Adipocyte (in vitro differentiated cells): ENCODE measurements around the gene HES1.
A peak's percentile ranks its signal among the peaks of the same experiment; 100 is the strongest.

Source experiments
- DNase-seq: peaks from one replicate; pipeline ENCODE4 v3.0.0-alpha.2; 2015; ENCODE audit warnings: low read depth
- H3K27me3 ChIP-seq: replicated peaks from 2 replicates; pipeline ENCODE4 v1.7.0; 2013; ENCODE audit warnings: mild to moderate bottlenecking, low read length, moderate library complexity; ENCODE audit not compliant: control insufficient read depth, insufficient read depth
- H3K36me3 ChIP-seq: 2 replicates; pipeline ENCODE4 v1.7.0; 2013; ENCODE audit warnings: low read length, mild to moderate bottlenecking, moderate library complexity; ENCODE audit not compliant: control insufficient read depth, insufficient read depth, severe bottlenecking
- H3K4me1 ChIP-seq: 2 replicates; pipeline ENCODE4 v1.7.0; 2013; ENCODE audit warnings: mild to moderate bottlenecking, low read length, moderate library complexity; ENCODE audit not compliant: control insufficient read depth, insufficient read depth
- H3K4me3 ChIP-seq: 2 replicates; pipeline ENCODE4 v1.7.0; 2013; ENCODE audit warnings: mild to moderate bottlenecking, low read length, moderate library complexity
- H3K9ac ChIP-seq: 2 replicates; pipeline ENCODE4 v1.7.0; 2013; ENCODE audit warnings: mild to moderate bottlenecking, low read length, moderate library complexity
- H3K9me3 ChIP-seq: 2 replicates; pipeline ENCODE4 v1.7.0; 2013; ENCODE audit warnings: mild to moderate bottlenecking, low read length, moderate library complexity; ENCODE audit not compliant: control insufficient read depth

Gene HES1

DNA sequence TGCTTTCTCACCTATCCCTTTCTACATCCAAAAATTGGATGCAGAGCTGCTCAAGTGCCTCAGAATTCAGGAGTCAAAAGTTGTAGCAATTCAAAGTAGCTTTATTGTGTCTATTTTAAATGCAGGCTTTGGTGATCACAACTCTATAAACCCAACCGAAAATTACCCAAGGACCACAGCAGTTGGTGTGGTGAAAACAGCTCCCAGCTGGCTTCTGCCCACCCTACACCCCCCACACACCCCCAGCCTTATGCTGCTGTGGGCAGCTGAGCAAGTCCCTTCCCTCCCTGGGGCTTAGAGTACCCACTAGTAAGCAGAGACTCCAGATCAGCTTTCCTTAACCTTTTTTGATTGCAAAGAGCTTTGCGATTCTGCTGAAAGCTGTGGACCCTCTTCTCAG lies 5.8 kb upstream of the HES1 start:
- Histone ChIP-seq H3K9me3 (no peaks in the 10 kb centered on the region), H3K4me3 (no peak overlapping the region), H3K27me3 (peaks cover 11% of the 10 kb centered on the region), H3K9ac (no peak overlapping the region), H3K36me3 (no peaks in the 10 kb centered on the region), H3K4me1 (peaks cover 35% of the 10 kb centered on the region)
- DNase-seq = no peak

DNA sequence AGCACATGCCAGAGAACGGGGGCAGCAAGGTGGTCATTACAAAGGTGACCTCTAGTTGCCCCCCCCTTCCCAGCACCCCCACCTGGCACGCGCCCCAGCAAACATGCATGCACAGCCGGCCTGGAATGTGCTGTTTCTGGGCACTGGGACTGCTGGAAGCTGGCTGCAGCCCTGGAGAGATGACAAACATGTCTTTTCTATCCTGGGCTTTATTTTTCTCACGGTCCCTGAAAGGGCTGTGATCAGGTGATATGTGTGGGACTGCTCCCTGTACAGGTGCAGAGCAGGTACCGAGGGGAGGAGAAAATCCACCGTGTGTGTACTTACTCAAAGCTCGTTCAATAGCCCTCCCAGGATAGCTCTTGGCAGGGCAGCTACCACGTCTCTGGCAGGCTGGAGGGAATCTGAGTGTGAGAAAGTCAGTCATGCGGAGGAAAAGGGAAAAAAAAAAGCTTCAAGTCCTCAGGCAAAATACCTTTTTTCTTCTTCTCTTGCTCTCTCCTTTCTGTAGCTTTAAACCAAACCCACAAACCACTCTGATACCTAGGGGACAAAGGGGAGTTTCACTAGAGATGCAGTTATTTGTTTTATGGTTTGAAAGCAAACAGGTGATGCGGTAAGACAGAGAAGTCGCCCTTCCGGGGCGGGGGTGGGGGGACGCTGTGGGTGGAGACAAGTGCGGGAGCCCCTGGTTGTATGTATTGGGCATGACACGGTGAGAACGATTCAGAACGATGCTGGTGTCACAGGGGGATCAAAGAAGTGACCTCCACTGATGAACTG lies 5.0 kb upstream of the HES1 start:
- no peak overlapping the region for H3K9ac ChIP-seq
- H3K4me3 ChIP-seq = no peak overlapping the region
- H3K9me3 ChIP-seq = no peaks in the 10 kb centered on the region
- DNase-seq = no peak
- H3K27me3 ChIP-seq = peaks cover 4% of the 10 kb centered on the region
- no peaks in the 10 kb centered on the region for H3K36me3 ChIP-seq
- peaks cover 41% of the 10 kb centered on the region for H3K4me1 ChIP-seq

DNA sequence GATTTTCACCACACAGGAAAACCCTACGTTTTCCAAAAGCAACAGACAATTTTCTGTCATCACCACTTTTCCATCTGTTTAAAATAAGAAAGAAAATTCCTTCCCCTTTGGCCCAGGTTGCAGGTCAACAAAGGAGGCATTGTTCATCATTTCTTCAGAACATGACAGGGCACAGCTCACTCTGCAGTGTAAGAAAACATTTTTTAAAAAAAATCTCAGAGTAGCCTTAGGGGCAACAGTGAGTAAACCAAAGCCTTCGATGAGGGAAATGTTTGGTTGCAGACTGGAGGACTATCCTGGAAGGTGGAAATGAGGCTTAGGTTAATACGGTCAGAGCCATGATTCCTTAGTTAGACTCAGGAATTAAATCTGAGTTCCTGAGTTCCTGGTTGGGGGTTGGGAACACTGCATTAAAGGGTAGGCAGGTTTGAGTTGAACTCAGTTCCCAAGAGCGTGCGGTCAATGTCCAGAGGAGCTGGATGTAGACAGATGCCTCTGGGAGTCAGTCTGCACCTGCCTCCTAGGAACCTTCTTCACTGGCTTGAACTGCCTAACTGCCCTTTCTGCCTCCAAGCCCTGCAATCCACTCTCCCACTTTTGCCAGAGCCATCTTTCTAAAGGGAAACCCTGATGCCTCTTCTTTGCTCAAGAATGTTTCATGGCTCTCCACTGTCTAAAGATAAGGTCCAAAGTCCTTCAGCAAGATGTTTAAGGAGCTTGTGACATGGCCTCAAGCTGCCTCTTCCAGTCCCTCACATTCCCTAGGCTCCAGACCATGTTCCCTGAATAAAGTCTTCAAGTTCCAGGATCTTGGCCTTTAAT lies 3.3 kb upstream of the HES1 start:
- Histone ChIP-seq H3K9ac (no peak overlapping the region), H3K36me3 (no peaks in the 10 kb centered on the region), H3K27me3 (peaks cover 4% of the 10 kb centered on the region), H3K4me3 (no peak overlapping the region), H3K4me1 (peaks cover 55% of the 10 kb centered on the region), H3K9me3 (no peaks in the 10 kb centered on the region)
- DNase-seq = no peak

DNA sequence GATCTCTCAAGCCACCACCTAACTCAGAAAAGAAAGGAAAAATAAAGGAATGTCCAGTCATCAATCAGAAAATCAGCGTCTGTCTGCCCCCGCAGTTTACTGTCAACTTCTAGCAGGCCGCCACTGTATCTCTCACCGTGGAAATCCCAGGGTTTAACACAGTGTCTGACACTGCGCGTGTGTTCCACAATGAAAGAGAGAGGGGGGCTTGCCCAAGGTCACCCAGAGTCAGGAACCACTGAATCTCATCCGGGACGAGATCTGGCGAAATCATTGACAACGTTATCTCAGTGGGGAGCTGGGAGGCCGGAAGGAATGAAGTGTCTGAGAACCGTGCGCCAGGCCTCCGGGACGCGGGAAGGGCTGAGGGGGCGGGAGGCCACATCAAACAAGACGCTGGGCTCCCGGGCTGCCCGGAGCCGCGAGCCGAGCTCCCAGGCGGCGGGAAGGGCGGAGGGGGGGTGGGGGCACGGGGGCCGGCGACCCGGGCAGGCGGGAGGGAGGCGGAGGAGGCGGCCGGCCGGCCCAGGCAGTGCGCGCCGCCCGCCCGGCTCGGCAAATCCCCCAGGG lies 2.2 kb upstream of the HES1 start:
- Histone ChIP-seq H3K36me3 (no peaks in the 10 kb centered on the region), H3K27me3 (no peaks in the 10 kb centered on the region), H3K9ac (peak overlapping the region; percentile 61), H3K9me3 (no peaks in the 10 kb centered on the region), H3K4me1 (peaks cover 64% of the 10 kb centered on the region), H3K4me3 (peak overlapping the region; percentile 60)
- DNase-seq = no peak

DNA sequence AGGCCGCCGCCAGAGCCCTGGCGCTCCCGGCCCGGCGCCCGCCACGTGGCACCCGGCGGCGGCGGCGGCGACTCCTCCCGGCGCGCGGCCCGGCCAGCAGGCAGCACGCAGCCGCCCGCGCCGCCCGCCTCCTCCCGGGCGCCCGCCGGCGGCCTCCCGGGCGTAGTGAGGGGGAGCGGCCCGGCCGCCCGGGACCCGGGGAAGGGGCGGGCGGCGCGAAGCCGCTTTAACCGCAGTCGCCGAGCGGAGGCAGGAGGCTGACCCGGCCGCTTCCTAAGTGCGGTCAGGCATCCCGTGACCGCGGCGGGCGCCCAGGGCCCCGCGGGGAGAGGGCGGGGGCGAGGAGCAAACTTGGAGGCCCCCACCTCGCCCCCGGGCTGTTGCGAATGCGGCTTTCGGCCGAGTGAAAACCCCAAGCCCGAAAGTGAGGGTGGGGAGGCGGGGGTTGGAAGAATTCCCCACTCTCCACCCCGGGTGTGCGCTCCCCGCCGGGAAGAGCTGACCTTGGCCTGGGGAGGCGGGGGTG lies 1.7 kb upstream of the HES1 start:
- no peaks in the 10 kb centered on the region for H3K9me3 ChIP-seq
- no peaks in the 10 kb centered on the region for H3K36me3 ChIP-seq
- H3K4me3 ChIP-seq = peak overlapping the region; percentile 90
- DNase-seq = peak; percentile 84
- no peaks in the 10 kb centered on the region for H3K27me3 ChIP-seq
- peak overlapping the region; percentile 78 for H3K9ac ChIP-seq
- peaks cover 69% of the 10 kb centered on the region for H3K4me1 ChIP-seq

DNA sequence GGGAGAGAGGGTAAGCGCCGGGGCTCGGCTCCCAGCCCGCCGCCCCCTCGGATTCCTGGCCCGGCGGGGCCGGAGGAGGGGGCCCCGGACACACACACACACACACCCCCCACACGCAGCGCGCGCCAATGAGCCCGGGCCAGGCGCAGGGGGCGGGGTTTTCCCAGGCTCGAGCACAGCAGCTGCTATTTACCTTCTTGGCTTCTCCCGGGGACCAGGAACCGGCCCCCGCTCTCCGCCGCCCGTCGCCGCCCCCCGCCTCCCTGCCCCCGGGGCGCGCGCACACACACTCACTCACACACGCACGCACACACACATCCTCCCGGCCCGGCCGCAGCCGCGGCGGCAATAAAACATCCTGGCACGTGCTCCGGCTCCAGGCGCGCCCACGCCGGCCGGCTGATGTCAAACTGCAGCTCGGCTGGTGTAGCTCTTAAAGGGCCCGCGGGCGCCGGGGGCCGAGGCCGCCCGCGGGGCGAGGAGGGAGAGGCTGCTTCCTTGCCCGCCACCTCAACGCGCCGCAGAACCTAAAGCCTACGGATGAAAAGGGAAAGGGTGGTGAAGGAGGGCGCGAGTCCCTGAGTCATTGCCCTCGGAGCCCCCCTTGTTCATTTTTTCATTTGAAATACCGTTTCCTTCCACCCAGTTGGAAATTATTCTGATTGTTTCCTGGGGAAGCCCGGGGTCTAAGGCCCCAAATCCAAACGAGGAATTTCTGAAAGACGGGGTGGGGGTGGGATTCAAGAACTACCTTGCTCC lies 1.0 kb upstream of the HES1 start:
- Histone ChIP-seq H3K9me3 (no peaks in the 10 kb centered on the region), H3K4me1 (peaks cover 67% of the 10 kb centered on the region), H3K9ac (peak overlapping the region; percentile 78), H3K36me3 (no peaks in the 10 kb centered on the region), H3K27me3 (no peaks in the 10 kb centered on the region), H3K4me3 (peak overlapping the region; percentile 90)
- DNase-seq = peak; percentile 93

DNA sequence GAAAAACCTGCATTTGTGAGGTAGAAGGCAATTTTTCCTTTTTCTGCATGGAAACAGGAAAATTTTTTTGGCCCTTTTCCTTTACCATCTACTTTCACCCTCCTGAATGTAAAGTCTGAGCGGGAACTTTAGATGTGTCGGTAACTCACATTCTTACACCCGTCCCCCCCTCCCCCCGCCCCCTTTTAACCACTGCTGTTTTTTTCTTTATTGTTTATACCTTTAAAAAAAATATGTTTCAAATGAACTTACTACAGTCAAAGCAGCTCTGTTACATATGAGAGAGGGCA lies 487 bp upstream of the HES1 start:
- Histone ChIP-seq H3K4me1 (peaks cover 67% of the 10 kb centered on the region), H3K4me3 (peak overlapping the region; percentile 90), H3K9ac (peak overlapping the region; percentile 72), H3K27me3 (no peaks in the 10 kb centered on the region), H3K9me3 (no peaks in the 10 kb centered on the region), H3K36me3 (no peaks in the 10 kb centered on the region)
- DNase-seq = peak; percentile 29

DNA sequence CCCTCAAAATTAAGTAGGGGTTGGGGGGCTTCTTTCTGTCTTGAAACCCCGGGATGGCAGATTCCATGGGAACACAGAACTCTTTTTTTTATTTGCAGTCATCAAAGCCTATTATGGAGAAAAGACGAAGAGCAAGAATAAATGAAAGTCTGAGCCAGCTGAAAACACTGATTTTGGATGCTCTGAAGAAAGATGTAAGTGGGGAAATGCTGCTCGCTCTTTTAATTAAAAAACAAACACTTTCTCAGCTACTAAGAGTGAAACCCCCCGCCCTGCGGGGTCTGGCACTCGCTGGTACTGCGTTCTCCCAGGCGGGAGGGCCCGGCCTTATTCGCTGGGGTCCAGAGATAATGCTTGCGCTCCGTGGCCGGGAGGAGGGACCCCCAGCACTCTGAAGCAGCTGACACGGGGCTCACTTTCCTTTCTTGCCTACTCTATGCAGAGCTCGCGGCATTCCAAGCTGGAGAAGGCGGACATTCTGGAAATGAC lies 615 bp downstream of the HES1 start:
- Histone ChIP-seq H3K36me3 (no peaks in the 10 kb centered on the region), H3K4me3 (peak overlapping the region; percentile 90), H3K4me1 (peaks cover 60% of the 10 kb centered on the region), H3K27me3 (no peaks in the 10 kb centered on the region), H3K9ac (peak overlapping the region; percentile 77), H3K9me3 (no peaks in the 10 kb centered on the region)
- no peak for DNase-seq

DNA sequence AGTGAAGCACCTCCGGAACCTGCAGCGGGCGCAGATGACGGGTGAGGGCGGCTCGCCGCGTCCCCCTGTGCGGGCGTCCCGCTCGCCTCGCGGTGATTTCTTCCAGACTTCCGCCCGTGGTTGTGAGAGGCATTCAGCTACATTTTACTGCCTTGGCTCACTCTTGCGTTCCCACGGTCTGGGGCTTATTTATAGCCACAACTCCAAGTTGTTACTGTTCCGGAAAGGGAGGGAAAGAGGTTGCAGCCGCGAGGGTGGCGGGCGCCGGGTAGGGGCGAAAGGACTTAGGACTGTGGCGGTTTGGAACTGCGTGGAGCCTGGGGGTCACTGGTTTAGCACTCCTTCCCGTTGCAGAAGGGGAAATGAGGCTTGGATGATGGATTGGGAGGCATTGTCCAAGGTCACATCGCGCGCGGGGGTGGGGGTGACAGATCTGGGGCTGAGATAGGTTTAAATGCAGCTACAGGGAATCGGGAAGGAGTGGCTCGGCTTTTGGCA lies 1.1 kb downstream of the HES1 start:
- Histone ChIP-seq H3K9ac (peak overlapping the region; percentile 77), H3K4me3 (peak overlapping the region; percentile 90), H3K9me3 (no peaks in the 10 kb centered on the region), H3K36me3 (no peaks in the 10 kb centered on the region), H3K27me3 (no peaks in the 10 kb centered on the region), H3K4me1 (peaks cover 65% of the 10 kb centered on the region)
- DNase-seq = peak; percentile 75

DNA sequence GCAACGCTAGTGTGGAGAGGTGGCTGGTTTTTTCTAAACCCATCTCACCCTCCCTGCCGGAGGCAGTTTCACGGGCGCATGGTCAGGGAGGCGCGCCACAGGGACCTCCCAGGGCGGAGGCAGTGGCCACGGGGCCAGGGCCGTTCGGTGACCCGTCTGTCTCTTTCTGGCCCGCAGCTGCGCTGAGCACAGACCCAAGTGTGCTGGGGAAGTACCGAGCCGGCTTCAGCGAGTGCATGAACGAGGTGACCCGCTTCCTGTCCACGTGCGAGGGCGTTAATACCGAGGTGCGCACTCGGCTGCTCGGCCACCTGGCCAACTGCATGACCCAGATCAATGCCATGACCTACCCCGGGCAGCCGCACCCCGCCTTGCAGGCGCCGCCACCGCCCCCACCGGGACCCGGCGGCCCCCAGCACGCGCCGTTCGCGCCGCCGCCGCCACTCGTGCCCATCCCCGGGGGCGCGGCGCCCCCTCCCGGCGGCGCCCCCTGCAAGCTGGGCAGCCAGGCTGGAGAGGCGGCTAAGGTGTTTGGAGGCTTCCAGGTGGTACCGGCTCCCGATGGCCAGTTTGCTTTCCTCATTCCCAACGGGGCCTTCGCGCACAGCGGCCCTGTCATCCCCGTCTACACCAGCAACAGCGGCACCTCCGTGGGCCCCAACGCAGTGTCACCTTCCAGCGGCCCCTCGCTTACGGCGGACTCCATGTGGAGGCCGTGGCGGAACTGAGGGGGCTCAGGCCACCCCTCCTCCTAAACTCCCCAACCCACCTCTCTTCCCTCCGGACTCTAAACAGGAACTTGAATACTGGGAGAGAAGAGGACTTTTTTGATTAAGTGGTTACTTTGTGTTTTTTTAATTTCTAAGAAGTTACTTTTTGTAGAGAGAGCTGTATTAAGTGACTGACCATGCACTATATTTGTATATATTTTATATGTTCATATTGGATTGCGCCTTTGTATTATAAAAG lies 1.8 kb downstream of the HES1 start:
- peak; percentile 70 for DNase-seq
- peak overlapping the region; percentile 90 for H3K4me3 ChIP-seq
- H3K9ac ChIP-seq = peak overlapping the region; percentile 77
- H3K27me3 ChIP-seq = no peaks in the 10 kb centered on the region
- H3K4me1 ChIP-seq = peaks cover 68% of the 10 kb centered on the region
- no peaks in the 10 kb centered on the region for H3K36me3 ChIP-seq
- no peaks in the 10 kb centered on the region for H3K9me3 ChIP-seq
